Measurements from ENCODE around the gene MRPL22. TPM values are rescaled to one million over a fixed set of nuclear protein-coding genes. Genes with fewer than 3 reads are reported as not detected.

Gene MRPL22
- total and polyA plus RNA-seq, 12 donors: 12.6 to 129 (median 56.9) TPM

DNA sequence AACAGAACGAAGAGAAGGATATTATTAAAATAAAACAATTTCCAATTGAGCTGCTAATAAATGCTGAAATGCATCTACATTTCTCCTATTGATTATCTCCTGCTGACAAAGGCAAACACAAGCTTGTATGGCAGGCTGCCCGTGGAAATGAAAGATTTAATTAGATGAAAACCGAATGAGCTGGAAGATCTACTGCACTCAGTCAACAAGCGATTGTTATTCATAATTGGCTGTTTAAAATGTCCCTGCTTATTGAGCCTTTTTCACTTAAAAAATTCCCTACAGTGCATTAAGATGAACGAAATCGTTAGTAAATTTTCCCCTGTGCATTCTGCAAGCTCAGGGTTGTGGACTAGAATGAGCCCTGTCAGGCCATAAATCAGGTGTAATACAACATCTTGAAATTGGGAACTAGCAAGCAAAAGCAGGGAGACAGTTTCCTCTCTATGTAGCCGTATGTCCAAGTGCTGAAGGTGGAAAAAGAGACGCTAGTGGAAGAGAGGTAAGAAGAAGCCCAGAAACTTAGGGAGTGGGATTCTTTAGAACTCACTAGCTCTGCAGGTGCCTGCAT, 44.2 kb downstream of the MRPL22 start:
- intact Hi-C loops (cut with DNase I): no loop called here
- 56 to 65% (median 61%) methylated on average over 8 of the region's 8 CpGs for WGBS, 4 donors
- no peaks in the 10 kb centered on the region for H3K9me3 ChIP-seq (replicated peaks in 1 of 3)

DNA sequence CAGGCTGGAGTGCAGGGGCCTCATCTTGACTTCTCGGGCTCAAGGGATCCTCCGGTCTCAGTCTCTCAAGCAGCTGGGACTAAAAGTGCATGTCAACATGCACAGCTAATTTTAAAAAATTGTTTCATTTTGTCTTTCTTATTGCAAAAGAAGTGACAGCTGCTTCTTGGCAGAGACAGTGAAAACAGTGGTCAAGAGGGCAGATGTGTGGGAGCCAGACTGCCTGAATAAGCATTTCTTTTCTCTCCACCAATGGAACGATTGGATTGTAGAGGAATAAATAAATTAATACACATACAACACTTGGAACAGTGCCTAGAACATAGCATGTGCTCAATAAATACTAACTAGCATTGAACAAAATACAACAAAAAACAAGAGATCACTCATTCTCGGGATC, 45.3 kb downstream of the MRPL22 start:
- whole genome bisulfite sequencing, 4 donors: 49 to 55% (median 52%) methylated on average over 4 of the region's 4 CpGs
- H3K36me3 ChIP-seq (replicated peaks in 1 of 2): no peaks in the 10 kb centered on the region
- H3K4me1 ChIP-seq (replicated peaks in 1 of 2): no peaks in the 10 kb centered on the region
- no peaks in the 10 kb centered on the region for H3K27me3 ChIP-seq
- no peaks in the 10 kb centered on the region for H3K9me3 ChIP-seq (replicated peaks in 1 of 3)
- intact Hi-C loops (cut with DNase I): no loop called here
- DNase-seq: no peak
- TF ChIP-seq, protein P1, sequence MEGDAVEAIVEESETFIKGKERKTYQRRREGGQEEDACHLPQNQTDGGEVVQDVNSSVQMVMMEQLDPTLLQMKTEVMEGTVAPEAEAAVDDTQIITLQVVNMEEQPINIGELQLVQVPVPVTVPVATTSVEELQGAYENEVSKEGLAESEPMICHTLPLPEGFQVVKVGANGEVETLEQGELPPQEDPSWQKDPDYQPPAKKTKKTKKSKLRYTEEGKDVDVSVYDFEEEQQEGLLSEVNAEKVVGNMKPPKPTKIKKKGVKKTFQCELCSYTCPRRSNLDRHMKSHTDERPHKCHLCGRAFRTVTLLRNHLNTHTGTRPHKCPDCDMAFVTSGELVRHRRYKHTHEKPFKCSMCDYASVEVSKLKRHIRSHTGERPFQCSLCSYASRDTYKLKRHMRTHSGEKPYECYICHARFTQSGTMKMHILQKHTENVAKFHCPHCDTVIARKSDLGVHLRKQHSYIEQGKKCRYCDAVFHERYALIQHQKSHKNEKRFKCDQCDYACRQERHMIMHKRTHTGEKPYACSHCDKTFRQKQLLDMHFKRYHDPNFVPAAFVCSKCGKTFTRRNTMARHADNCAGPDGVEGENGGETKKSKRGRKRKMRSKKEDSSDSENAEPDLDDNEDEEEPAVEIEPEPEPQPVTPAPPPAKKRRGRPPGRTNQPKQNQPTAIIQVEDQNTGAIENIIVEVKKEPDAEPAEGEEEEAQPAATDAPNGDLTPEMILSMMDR (IDR thresholded peaks at IDR 0.05): no peak
- no peak for TF ChIP-seq POLR2A (IDR thresholded peaks at IDR 0.05)
- H3K4me3 ChIP-seq: no peak overlapping the region
- no peak overlapping the region for H3K27ac ChIP-seq

More for the DNA sequence above, 44.2 kb downstream of the MRPL22 start:
- no peak for TF ChIP-seq POLR2A (IDR thresholded peaks at IDR 0.05)
- TF ChIP-seq, protein P1 (IDR thresholded peaks at IDR 0.05): no peak
- H3K27me3 ChIP-seq: no peaks in the 10 kb centered on the region
- DNase-seq: no peak
- H3K36me3 ChIP-seq (replicated peaks in 1 of 2): no peaks in the 10 kb centered on the region
- no peak overlapping the region for H3K27ac ChIP-seq
- H3K4me1 ChIP-seq (replicated peaks in 1 of 2): no peaks in the 10 kb centered on the region
- H3K4me3 ChIP-seq: no peak overlapping the region

DNA sequence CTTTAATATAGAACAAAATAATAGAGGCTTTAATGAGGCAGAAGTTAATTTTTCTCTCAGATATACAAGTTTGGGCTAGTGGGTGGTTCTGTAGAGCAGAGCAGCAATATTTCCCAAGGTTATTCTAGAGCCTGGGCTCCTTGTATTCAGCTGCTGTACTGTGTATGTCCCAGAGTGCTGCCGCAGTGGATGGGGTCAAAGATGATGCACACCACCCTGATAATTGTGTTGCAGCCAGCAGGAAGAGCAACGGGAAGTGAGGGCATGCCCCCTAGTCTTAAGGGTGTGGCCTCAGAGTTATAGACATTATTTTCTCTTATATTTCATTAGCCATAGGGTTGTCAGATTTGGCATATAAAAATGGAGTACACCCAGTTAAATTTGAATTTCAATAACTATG, 48.8 kb downstream of the MRPL22 start:
- 36 to 56% (median 46%) methylated on average over 2 of the region's 2 CpGs for WGBS, 4 donors
- TF ChIP-seq, protein P1 (IDR thresholded peaks at IDR 0.05): no peak
- TF ChIP-seq POLR2A (IDR thresholded peaks at IDR 0.05): no peak
- Histone ChIP-seq H3K4me1 (replicated peaks in 1 of 2) (no peaks in the 10 kb centered on the region), H3K9me3 (replicated peaks in 1 of 3) (no peaks in the 10 kb centered on the region), H3K36me3 (replicated peaks in 1 of 2) (no peaks in the 10 kb centered on the region), H3K27ac (no peak overlapping the region), H3K4me3 (no peak overlapping the region), H3K27me3 (no peaks in the 10 kb centered on the region)
- intact Hi-C loops (cut with DNase I): no loop called here
- DNase-seq: no peak

DNA sequence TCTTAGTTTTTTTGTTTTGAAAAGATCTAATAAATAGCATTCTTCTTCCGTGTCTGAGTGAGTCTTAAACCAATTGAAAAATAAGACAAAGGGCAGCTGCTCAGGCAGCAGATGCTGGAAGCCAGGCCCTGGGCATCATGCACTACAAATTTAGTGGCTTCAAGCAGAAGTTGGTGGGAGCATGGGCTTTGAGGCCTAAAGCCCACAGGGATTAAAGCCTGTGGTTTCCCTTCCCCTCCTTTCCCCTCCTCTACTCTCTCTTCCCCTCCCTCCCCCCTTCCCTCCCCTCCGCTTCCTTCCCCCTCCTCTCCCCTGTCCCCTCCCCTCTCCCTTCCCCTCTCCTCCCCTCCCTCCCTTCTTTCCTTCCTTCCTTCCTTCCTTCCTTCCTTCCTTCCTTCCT, 52.6 kb downstream of the MRPL22 start:
- Histone ChIP-seq H3K36me3 (replicated peaks in 1 of 2) (no peaks in the 10 kb centered on the region), H3K4me1 (replicated peaks in 1 of 2) (no peaks in the 10 kb centered on the region), H3K27ac (no peak overlapping the region), H3K9me3 (replicated peaks in 1 of 3) (no peaks in the 10 kb centered on the region), H3K4me3 (no peak overlapping the region), H3K27me3 (no peaks in the 10 kb centered on the region)
- DNase-seq: no peak
- intact Hi-C loops (cut with DNase I): no loop called here
- 63 to 85% (median 76%) methylated on average over 2 of the region's 2 CpGs for WGBS, 4 donors
- TF ChIP-seq POLR2A (IDR thresholded peaks at IDR 0.05): no peak
- TF ChIP-seq, protein P1 (IDR thresholded peaks at IDR 0.05): no peak

All from adrenal gland (tissue), 12 donors.